Kidney epithelial cell (primary cell): ENCODE data around the gene XAGE2. TPM values are rescaled to one million over a fixed set of nuclear protein-coding genes. Genes with fewer than 3 reads are reported as not detected.
"Not testable (repeated sequence)": the region's sequence is repeated elsewhere in the genome, so short reads cannot be mapped to it uniquely, and the experiment has no call there.

Experiments
- DNase-seq: peaks from one replicate; pipeline ENCODE4 v3.0.0-alpha.2; 2010; ENCODE audit warnings: low read depth
- H3K27me3 ChIP-seq: 2 replicates; pipeline ENCODE4 v1.6.0; 2011; ENCODE audit warnings: low read length; ENCODE audit not compliant: control insufficient read depth, insufficient read depth
- H3K36me3 ChIP-seq: 2 replicates; pipeline ENCODE4 v1.5.1; 2011; ENCODE audit warnings: low read length; ENCODE audit not compliant: control insufficient read depth, insufficient read depth
- H3K4me3 ChIP-seq: 2 replicates; pipeline ENCODE4 v1.5.1; 2011; ENCODE audit warnings: low read depth, mild to moderate bottlenecking, control low read depth, low read length
- CTCF ChIP-seq: IDR thresholded peaks from 2 replicates; pipeline ENCODE4 v1.5.1; 2011; ENCODE audit warnings: mild to moderate bottlenecking, moderate library complexity, low read length, control low read depth, inconsistent platforms; ENCODE audit not compliant: insufficient read depth, poor library complexity, severe bottlenecking
- total RNA-seq: library from RNA; depleted of rRNA; stranded (reverse); fragments of >200 nt; gene quantifications from 2 replicates; pipeline ENCODE4 v1.2.3, GENCODE V29; 2015

XAGE2 gene
- not detected in 2 replicates for total RNA-seq

- Histone ChIP-seq H3K4me3 (no peak within 1 kb of the TSS), H3K27me3 (no peaks in the 10 kb centered on the region), H3K36me3 (no peaks in the 10 kb centered on the region)
- no peak for TF ChIP-seq CTCF
- no peak for DNase-seq
Observed at GRCh38 chrX:52368368-52369055, at the start of gene XAGE2. Gene XAGE2 (plus strand): TSS chrX:52369021. CDS start chrX:52370015, 994 bp downstream.

- no peak for DNase-seq
- Histone ChIP-seq H3K4me3 (no peak overlapping the region), H3K27me3 (no peaks in the 10 kb centered on the region), H3K36me3 (no peaks in the 10 kb centered on the region)
- no peak for TF ChIP-seq CTCF
Observed at GRCh38 chrX:52337410-52337809, 31.4 kb upstream of the XAGE2 start.

GRCh38 chrX:52341493-52341892, 27.3 kb upstream of the XAGE2 start:
- no peak for TF ChIP-seq CTCF
- Histone ChIP-seq H3K27me3 (no peaks in the 10 kb centered on the region), H3K4me3 (no peak overlapping the region), H3K36me3 (no peaks in the 10 kb centered on the region)
- DNase-seq: no peak

GRCh38 chrX:52343131-52343530, 25.7 kb upstream of the XAGE2 start:
- H3K36me3 ChIP-seq, H3K4me3 ChIP-seq, H3K27me3 ChIP-seq, DNase-seq: not testable (repeated sequence)

- not testable (repeated sequence) for DNase-seq, H3K36me3 ChIP-seq, H3K4me3 ChIP-seq, H3K27me3 ChIP-seq
- TF ChIP-seq CTCF: peak; percentile 48
Observed at GRCh38 chrX:52345402-52345801, 23.4 kb upstream of the XAGE2 start.

GRCh38 chrX:52346174-52347165, 22.4 kb upstream of the XAGE2 start:
- Histone ChIP-seq H3K27me3 (no peaks in the 10 kb centered on the region), H3K4me3 (no peak overlapping the region), H3K36me3 (no peaks in the 10 kb centered on the region)
- peak; percentile 39 for DNase-seq
- no peak for TF ChIP-seq CTCF
